GM10248 (cell line): ENCODE data around the gene PLCH2.

Experiments
- CTCF ChIA-PET: fragments of 300-600 bp; sonication (Branson Sonifier 250); formaldehyde crosslinking; extraction: SDS; loops from one replicate; lab custom pipeline; 2021; ENCODE audit warnings: antibody characterized with exemption; lab: Yijun Ruan, JAX
- POLR2A ChIA-PET: fragments of 350-650 bp; sonication (Branson Sonifier 250); formaldehyde crosslinking; extraction: SDS; loops from one replicate; lab custom pipeline; 2020; ENCODE audit warnings: antibody characterized with exemption; lab: Yijun Ruan, JAX
- DNase-seq: peaks from one replicate; pipeline ENCODE4 v3.0.0; 2012; ENCODE audit errors: extremely low spot score
- TF ChIP-seq, protein P1 (sequence below): IDR thresholded peaks from 2 replicates; pipeline ENCODE4 v1.5.1; 2012; ENCODE audit warnings: mild to moderate bottlenecking, low read depth; ENCODE audit errors: extremely low read depth, missing control alignments, control extremely low read depth

PLCH2 gene

DNA sequence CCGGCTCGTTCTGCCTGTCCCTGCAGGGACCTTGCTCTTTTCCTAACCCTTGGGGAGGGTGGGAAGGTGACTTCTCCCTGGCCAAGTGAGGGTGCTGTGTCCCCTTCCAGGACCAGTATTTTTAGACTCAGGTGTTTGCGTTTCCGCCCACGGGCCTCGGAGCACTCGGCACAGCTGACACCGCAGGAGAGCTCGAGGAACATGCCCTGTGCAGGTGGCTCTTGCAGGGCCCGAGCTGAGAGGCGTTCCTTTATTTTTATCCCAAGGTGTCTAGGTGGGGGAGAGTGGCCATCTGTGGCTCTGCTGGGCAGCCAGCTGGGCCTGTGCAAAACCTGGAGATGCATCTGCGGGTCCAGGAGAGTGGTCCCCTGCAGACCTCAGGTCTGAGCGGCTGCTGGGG lies 16.0 kb downstream of the PLCH2 start:
- CTCF ChIA-PET = no interaction called here

DNA sequence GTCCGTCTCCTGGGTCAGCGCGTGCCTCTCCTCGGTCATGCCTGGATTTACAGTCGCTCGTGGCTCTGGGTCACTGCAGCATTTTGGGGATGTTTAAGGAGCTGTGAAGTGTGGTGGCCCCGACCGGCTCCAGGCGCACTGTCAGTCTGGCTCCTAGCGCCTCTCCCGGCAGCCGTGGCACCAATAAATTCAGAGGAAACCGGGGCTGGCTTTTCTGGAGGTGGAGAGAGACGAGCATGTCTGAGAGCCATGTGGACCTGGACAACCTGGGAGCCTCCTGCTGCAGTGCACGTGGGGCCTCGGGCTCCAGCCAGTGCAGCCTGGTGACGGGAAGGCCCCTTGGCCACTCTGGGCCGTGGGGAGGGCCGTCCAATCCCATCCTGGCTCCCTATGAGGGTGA lies 17.1 kb downstream of the PLCH2 start:
- POLR2A ChIA-PET = no interaction called here
- DNase-seq = no peak

More for the DNA sequence above, 16.0 kb downstream of the PLCH2 start:
- POLR2A ChIA-PET = no interaction called here
- DNase-seq = no peak
- TF ChIP-seq, protein P1, sequence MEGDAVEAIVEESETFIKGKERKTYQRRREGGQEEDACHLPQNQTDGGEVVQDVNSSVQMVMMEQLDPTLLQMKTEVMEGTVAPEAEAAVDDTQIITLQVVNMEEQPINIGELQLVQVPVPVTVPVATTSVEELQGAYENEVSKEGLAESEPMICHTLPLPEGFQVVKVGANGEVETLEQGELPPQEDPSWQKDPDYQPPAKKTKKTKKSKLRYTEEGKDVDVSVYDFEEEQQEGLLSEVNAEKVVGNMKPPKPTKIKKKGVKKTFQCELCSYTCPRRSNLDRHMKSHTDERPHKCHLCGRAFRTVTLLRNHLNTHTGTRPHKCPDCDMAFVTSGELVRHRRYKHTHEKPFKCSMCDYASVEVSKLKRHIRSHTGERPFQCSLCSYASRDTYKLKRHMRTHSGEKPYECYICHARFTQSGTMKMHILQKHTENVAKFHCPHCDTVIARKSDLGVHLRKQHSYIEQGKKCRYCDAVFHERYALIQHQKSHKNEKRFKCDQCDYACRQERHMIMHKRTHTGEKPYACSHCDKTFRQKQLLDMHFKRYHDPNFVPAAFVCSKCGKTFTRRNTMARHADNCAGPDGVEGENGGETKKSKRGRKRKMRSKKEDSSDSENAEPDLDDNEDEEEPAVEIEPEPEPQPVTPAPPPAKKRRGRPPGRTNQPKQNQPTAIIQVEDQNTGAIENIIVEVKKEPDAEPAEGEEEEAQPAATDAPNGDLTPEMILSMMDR = no peak

DNA sequence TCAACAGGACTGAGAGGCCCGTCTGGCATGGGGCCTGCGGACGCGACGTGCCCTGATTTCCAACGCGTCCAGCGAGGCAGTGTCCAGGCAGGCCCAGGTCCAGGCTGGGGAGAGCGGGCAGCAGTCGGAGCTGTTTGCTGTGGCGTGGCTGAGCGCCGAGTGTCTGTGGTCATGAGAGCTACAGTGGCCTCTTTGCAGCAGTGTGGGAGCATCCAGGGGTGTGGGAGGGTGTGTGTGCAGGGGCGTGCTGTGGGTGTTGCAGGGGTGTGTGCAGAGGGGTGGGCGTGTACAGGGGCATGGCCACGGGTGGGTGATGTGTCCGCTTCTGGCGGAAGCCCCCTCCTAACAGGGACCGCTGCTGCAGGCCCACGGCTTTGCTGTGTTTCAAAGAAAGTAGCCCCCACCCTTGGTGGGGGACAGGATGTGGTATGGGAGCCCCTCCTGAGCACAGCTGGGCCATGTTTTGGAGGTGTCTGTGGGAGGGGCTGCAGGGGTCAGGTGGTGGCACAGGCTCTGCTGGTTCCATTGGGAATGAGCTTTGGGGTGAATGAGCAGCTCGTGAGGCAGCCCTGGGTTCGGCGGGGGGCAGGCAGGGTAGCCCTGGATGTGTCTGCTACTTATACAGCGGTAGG lies 17.7 kb downstream of the PLCH2 start:
- TF ChIP-seq, protein P1 = no peak
- ChIA-PET CTCF (no interaction called here), POLR2A (no interaction called here)
- DNase-seq = no peak

More for the DNA sequence above, 17.1 kb downstream of the PLCH2 start:
- TF ChIP-seq, protein P1 = no peak
- CTCF ChIA-PET = no interaction called here

DNA sequence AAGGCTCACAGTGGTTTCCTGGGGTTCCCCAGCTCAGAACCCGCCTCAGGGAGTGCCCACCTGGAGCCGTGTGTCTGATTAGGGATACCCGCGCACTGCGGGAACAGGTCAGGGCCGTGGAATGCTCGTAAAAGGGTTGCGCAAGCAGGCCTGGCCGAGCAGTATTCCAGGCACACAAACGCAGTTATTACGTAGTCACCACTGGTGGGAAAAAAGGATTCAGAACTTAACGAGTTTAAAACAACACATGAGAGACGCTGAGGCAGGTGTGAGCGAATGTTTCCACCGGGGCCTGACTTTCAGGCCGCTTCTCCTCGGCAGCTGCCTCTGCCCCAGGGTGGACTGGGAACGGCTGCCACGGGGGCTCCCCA lies 18.2 kb downstream of the PLCH2 start:
- POLR2A ChIA-PET = no interaction called here
- no peak for DNase-seq
- CTCF ChIA-PET = no interaction called here
- TF ChIP-seq, protein P1 = no peak

DNA sequence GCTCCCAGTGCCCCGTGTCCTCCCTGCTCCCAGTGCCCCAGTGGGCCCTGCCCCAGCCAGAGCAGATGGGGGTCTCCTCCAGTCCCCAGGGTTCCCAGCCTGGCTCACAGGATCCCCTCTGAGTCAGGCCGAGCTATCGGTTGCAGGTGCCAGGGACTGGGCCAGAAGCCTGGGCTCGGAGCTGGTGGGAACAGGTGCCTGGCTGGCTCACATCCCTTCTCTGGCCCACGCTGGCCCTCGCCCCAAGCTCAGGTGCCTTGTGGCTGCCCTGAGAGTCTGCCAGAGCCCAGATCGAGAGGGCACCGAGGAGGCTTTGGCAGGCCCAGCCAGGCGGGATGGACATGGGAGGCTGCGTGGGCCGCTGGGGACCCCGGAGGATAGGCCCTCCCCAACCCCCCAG lies 18.9 kb downstream of the PLCH2 start:
- TF ChIP-seq, protein P1 = no peak
- ChIA-PET POLR2A (no interaction called here), CTCF (no interaction called here)
- DNase-seq = no peak

DNA sequence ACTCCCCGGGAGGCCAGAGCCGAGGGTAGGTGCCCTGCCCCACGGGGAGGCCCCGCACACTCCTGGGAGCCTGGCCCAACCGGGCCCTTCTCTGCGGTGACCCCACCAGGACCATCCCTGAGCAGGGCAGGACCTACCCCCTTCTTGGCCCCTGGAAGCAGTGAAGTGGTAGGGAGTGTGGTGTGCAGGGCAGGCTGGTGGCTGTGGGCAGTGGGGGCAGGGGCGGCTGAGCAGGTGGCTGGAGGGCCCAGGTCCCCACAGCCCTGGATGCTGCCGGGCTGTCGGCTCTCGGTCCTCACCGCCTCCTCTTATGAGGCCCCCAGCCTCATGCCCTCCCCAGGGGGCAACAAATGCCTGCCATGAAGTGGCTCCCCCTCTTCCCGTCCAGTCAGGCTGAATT lies 19.5 kb downstream of the PLCH2 start:
- CTCF ChIA-PET = no interaction called here
- POLR2A ChIA-PET = no interaction called here
- no peak for DNase-seq
- TF ChIP-seq, protein P1 = no peak
